GM19397 (cell line): ENCODE results near the gene CEND1.

ENCODE experiments used
- ATAC-seq: cut with Tn5 transposase; IDR thresholded peaks from one replicate; pipeline ENCODE4 v1.9.1; 2021; ENCODE audit warnings: mild to moderate bottlenecking, moderate library complexity; ENCODE audit not compliant: unreplicated experiment

Gene CEND1

GRCh38 chr11:789943-790342 is at the start of gene CEND1:
CEND1 (minus strand) TSS chr11:790090; CDS start chr11:788576, 1,514 bp downstream.
- ATAC-seq: no peak

- no peak for ATAC-seq
Observed at GRCh38 chr11:839280-839623, 49.4 kb upstream of the CEND1 start.

- ATAC-seq: no peak
Observed at GRCh38 chr11:838441-839279, 48.8 kb upstream of the CEND1 start.

- ATAC-seq: no peak
Observed at GRCh38 chr11:837990-838307, 48.1 kb upstream of the CEND1 start.

GRCh38 chr11:837189-837989 is 47.5 kb upstream of the CEND1 start:
- ATAC-seq: no peak

- ATAC-seq: no peak
Observed at GRCh38 chr11:836700-837099, 46.8 kb upstream of the CEND1 start.

- ATAC-seq: no peak
Observed at GRCh38 chr11:836274-836673, 46.4 kb upstream of the CEND1 start.

- ATAC-seq: no peak
Observed at GRCh38 chr11:834371-835316, 44.8 kb upstream of the CEND1 start.

GRCh38 chr11:833849-834311 is 44.0 kb upstream of the CEND1 start:
- no peak for ATAC-seq

- no peak for ATAC-seq
Observed at GRCh38 chr11:833114-833791, 43.4 kb upstream of the CEND1 start.

- no peak for ATAC-seq
Observed at GRCh38 chr11:832529-833113, 42.7 kb upstream of the CEND1 start, which contains the start of gene CD151. CD151 (plus strand) TSS chr11:832952; CDS start chr11:836070, 3,118 bp downstream.

GRCh38 chr11:831961-832528 is 42.2 kb upstream of the CEND1 start:
- no peak for ATAC-seq

GRCh38 chr11:831118-831864 is 41.4 kb upstream of the CEND1 start:
- no peak for ATAC-seq

- no peak for ATAC-seq
Observed at GRCh38 chr11:830295-831117, 40.6 kb upstream of the CEND1 start.

- ATAC-seq: no peak
Observed at GRCh38 chr11:829847-830294, 40.0 kb upstream of the CEND1 start.

GRCh38 chr11:829176-829846 is 39.4 kb upstream of the CEND1 start:
- no peak for ATAC-seq

GRCh38 chr11:828506-829175 is 38.8 kb upstream of the CEND1 start:
- no peak for ATAC-seq
